SK-N-SH treated with all-trans-retinoic acid at 6 μM for 48 hours (cell line): ENCODE results near the gene RAB35.

ENCODE experiments used
- BACH2 ChIP-seq: fragments of 250-450 bp; sonication (Bioruptor Pico); IDR thresholded peaks from 2 replicates; pipeline ENCODE4 v1.9.0; 2021; ENCODE audit warnings: mild to moderate bottlenecking, borderline replicate concordance
- CREB5 ChIP-seq: fragments of 250-450 bp; sonication (Bioruptor Pico); IDR thresholded peaks from 2 replicates; pipeline ENCODE4 v1.5.1; 2020; ENCODE audit warnings: low read depth, mild to moderate bottlenecking, moderate library complexity
- CSRNP3 ChIP-seq: fragments of 250-450 bp; sonication (Bioruptor Pico); IDR thresholded peaks from 2 replicates; pipeline ENCODE4 v1.5.1; 2021; ENCODE audit warnings: mild to moderate bottlenecking, moderate library complexity
- GLIS3 ChIP-seq: fragments of 250-450 bp; sonication (Bioruptor Pico); IDR thresholded peaks from 2 replicates; pipeline ENCODE4 v1.5.0; 2020; ENCODE audit warnings: mild to moderate bottlenecking, moderate library complexity
- ISL1 ChIP-seq: fragments of 250-450 bp; sonication (Bioruptor Pico); IDR thresholded peaks from 2 replicates; pipeline ENCODE4 v2.1.2; 2022; ENCODE audit warnings: mild to moderate bottlenecking, moderate library complexity
- PATZ1 ChIP-seq: fragments of 250-450 bp; sonication (Bioruptor Pico); IDR thresholded peaks from 2 replicates; pipeline ENCODE4 v1.8.0; 2020; ENCODE audit warnings: mild to moderate bottlenecking, moderate library complexity, borderline replicate concordance
- RARB ChIP-seq: fragments of 250-450 bp; sonication (Bioruptor Pico); IDR thresholded peaks from 2 replicates; pipeline ENCODE4 v1.8.0; 2021; ENCODE audit warnings: mild to moderate bottlenecking, moderate library complexity
- TCF4 ChIP-seq: fragments of 250-450 bp; sonication (Bioruptor Pico); IDR thresholded peaks from 2 replicates; pipeline ENCODE4 v1.8.0; 2021; ENCODE audit warnings: mild to moderate bottlenecking, moderate library complexity, borderline replicate concordance
- TOX ChIP-seq: fragments of 250-450 bp; sonication (Bioruptor Pico); IDR thresholded peaks from 2 replicates; pipeline ENCODE4 v1.8.0; 2021; ENCODE audit warnings: mild to moderate bottlenecking, moderate library complexity, borderline replicate concordance
- TSHZ2 ChIP-seq: fragments of 250-450 bp; sonication (Bioruptor Pico); IDR thresholded peaks from 2 replicates; pipeline ENCODE4 v1.5.0; 2020; ENCODE audit warnings: mild to moderate bottlenecking, moderate library complexity
- ZC3H10 ChIP-seq: fragments of 250-450 bp; sonication (Bioruptor Pico); IDR thresholded peaks from 2 replicates; pipeline ENCODE4 v1.5.1; 2021; ENCODE audit warnings: mild to moderate bottlenecking, moderate library complexity
- ZFP30 ChIP-seq: fragments of 450-650 bp; formaldehyde crosslinking; IDR thresholded peaks from 2 replicates; pipeline ENCODE4 v1.5.0; 2022; ENCODE audit warnings: mild to moderate bottlenecking, moderate library complexity
- ZNF565 ChIP-seq: fragments of 450-650 bp; formaldehyde crosslinking; conservative IDR thresholded peaks from 2 replicates; pipeline ENCODE4 v1.5.0; 2020; ENCODE audit warnings: low read depth, mild to moderate bottlenecking, moderate library complexity
- ZNF70 ChIP-seq: fragments of 450-650 bp; formaldehyde crosslinking; IDR thresholded peaks from 2 replicates; pipeline ENCODE4 v1.5.0; 2020; ENCODE audit warnings: mild to moderate bottlenecking, moderate library complexity

GRCh38 chr12:120164293-120164692 is 47.7 kb upstream of the RAB35 start:
- TF ChIP-seq PATZ1 (CRISPR knock-in tag): no peak
- no peak for TF ChIP-seq ZC3H10 (CRISPR knock-in tag)
- no peak for TF ChIP-seq TCF4 (CRISPR knock-in tag)
- TF ChIP-seq CREB5 (CRISPR knock-in tag): no peak
- TF ChIP-seq ZNF70 (CRISPR knock-in tag): no peak
- no peak for TF ChIP-seq ISL1
- TF ChIP-seq BACH2 (CRISPR knock-in tag): no peak
- no peak for TF ChIP-seq CSRNP3 (CRISPR knock-in tag)
- no peak for TF ChIP-seq GLIS3
- TF ChIP-seq ZFP30 (CRISPR knock-in tag): no peak
- no peak for TF ChIP-seq RARB (CRISPR knock-in tag)
- TF ChIP-seq TOX: no peak
- no peak for TF ChIP-seq TSHZ2 (CRISPR knock-in tag)
- TF ChIP-seq ZNF565 (CRISPR knock-in tag): no peak
